A549 (cell line): ENCODE data around the gene RAPGEF2. TPM values are rescaled to one million over a fixed set of nuclear protein-coding genes. Genes with fewer than 3 reads are reported as not detected.

Experiments
- ATAC-seq, 2 experiments: fragments of 200-7000 bp in 1 of 2; fragments of >200 bp in 1 of 2; cut with Nextera tagmentation in 1 of 2; cut with Tn5 transposase in 1 of 2; 3 replicates each; pipeline versions ENCODE4 v1.8.0 to v1.9.1; 2018 to 2020; ENCODE audit warnings: mild to moderate bottlenecking in 1 of 2, moderate library complexity in 1 of 2
- CTCF ChIA-PET: fragments of 300-600 bp; sonication (Branson Sonifier 250); formaldehyde crosslinking; extraction: SDS; loops from one replicate; lab custom pipeline; 2021; ENCODE audit warnings: antibody characterized with exemption, inconsistent platforms; lab: Yijun Ruan, JAX
- POLR2A ChIA-PET: fragments of 350-600 bp; formaldehyde crosslinking; extraction: SDS; loops from one replicate; lab custom pipeline; 2021; ENCODE audit warnings: antibody characterized with exemption, inconsistent platforms; lab: Yijun Ruan, JAX
- DNase-seq, 2 experiments: peaks; one replicate each; pipeline versions ENCODE4 v3.0.0 to v3.0.0-alpha.2; 2011 to 2016; ENCODE audit warnings: low read depth in 1 of 2, low spot score in 1 of 2
- FAIRE-seq: peaks from 2 replicates; lab custom pipeline; 2011; peaks lifted over from hg19 to GRCh38; lab: Jason Lieb, UNC
- H3K27ac ChIP-seq, 2 experiments: fragments of >200 bp; sonication (Bioruptor Twin); formaldehyde crosslinking; 3 replicates each; pipeline ENCODE4 v1.5.1; 2016 to 2017
- H3K4me1 ChIP-seq: fragments of >200 bp; sonication (Bioruptor Twin); formaldehyde crosslinking; 3 replicates; pipeline ENCODE4 v1.6.1; 2016
- H3K4me2 ChIP-seq: fragments of >200 bp; sonication (Bioruptor Twin); formaldehyde crosslinking; 3 replicates; pipeline ENCODE4 v1.6.1; 2016
- H3K4me3 ChIP-seq: fragments of >200 bp; sonication (Bioruptor Twin); formaldehyde crosslinking; 3 replicates; pipeline ENCODE4 v1.5.1; 2016
- H3K9me3 ChIP-seq: fragments of >200 bp; sonication (Bioruptor Twin); formaldehyde crosslinking; 3 replicates; pipeline ENCODE4 v1.6.1; 2016
- CEBPB ChIP-seq, 2 experiments: fragments of >200 bp in 1 of 2; sonication (Bioruptor Twin) in 1 of 2; formaldehyde crosslinking in 1 of 2; IDR thresholded peaks; 2 replicates each; pipeline ENCODE4 v1.6.1; 2012 to 2016
- CHD4 ChIP-seq: fragments of 200-600 bp; sonication (generic); IDR thresholded peaks from 2 replicates; pipeline ENCODE4 v1.6.1; 2016; ENCODE audit warnings: antibody characterized with exemption, mild to moderate bottlenecking, borderline replicate concordance
- EHMT2 ChIP-seq: fragments of 200-600 bp; sonication (generic); IDR thresholded peaks from 2 replicates; pipeline ENCODE4 v1.6.1; 2016; ENCODE audit warnings: antibody characterized with exemption, low read depth, mild to moderate bottlenecking, moderate library complexity
- FOSB ChIP-seq: fragments of 250-450 bp; sonication (Bioruptor Pico); IDR thresholded peaks from 2 replicates; pipeline ENCODE4 v1.5.0; 2020; ENCODE audit warnings: mild to moderate bottlenecking, moderate library complexity
- GATA3 ChIP-seq: IDR thresholded peaks from 2 replicates; pipeline ENCODE4 v1.6.1; 2012; ENCODE audit warnings: borderline replicate concordance
- HOXA7 ChIP-seq: fragments of 250-450 bp; sonication (Bioruptor Pico); IDR thresholded peaks from 2 replicates; pipeline ENCODE4 v1.5.0; 2020; ENCODE audit warnings: mild to moderate bottlenecking, moderate library complexity
- HOXB13 ChIP-seq: fragments of 250-450 bp; sonication (Bioruptor Pico); IDR thresholded peaks from 2 replicates; pipeline ENCODE4 v1.5.0; 2020; ENCODE audit warnings: low read depth, mild to moderate bottlenecking, moderate library complexity
- JUNB ChIP-seq: fragments of >200 bp; sonication (Bioruptor Twin); formaldehyde crosslinking; IDR thresholded peaks from 2 replicates; pipeline ENCODE4 v1.6.1; 2016
- MAFK ChIP-seq: fragments of 450-650 bp; IDR thresholded peaks from 2 replicates; pipeline ENCODE4 v1.6.1; 2014; ENCODE audit not compliant: partially characterized antibody
- MYC ChIP-seq: IDR thresholded peaks from 2 replicates; pipeline ENCODE4 v1.6.1; 2012; ENCODE audit warnings: mild to moderate bottlenecking, inconsistent platforms, low read length, improper control_type of control experiment, borderline replicate concordance
- POLR2AphosphoS2 ChIP-seq: conservative IDR thresholded peaks from 2 replicates; pipeline ENCODE4 v1.6.1; 2012; ENCODE audit warnings: low read length, improper control_type of control experiment, inconsistent platforms
- RCOR1 ChIP-seq: fragments of 150-350 bp; IDR thresholded peaks from 2 replicates; pipeline ENCODE4 v1.6.1; 2014; ENCODE audit warnings: antibody characterized with exemption, low read length, low read depth
- SMC3 ChIP-seq: fragments of >200 bp; sonication (Bioruptor Twin); formaldehyde crosslinking; IDR thresholded peaks from 3 replicates; pipeline ENCODE4 v1.6.1; 2018; ENCODE audit warnings: inconsistent platforms
- TP53 ChIP-seq: fragments of 250-450 bp; sonication (Bioruptor Pico); IDR thresholded peaks from 2 replicates; pipeline ENCODE4 v1.5.0; 2021; ENCODE audit warnings: mild to moderate bottlenecking, moderate library complexity
- ZFP36 ChIP-seq: fragments of 450-650 bp; IDR thresholded peaks from 2 replicates; pipeline ENCODE4 v1.6.1; 2014; ENCODE audit warnings: borderline replicate concordance; ENCODE audit not compliant: partially characterized antibody
- ZNF302 ChIP-seq: fragments of 250-450 bp; sonication (Bioruptor Pico); IDR thresholded peaks from 2 replicates; pipeline ENCODE4 v1.9.0; 2021; ENCODE audit warnings: inconsistent platforms, mild to moderate bottlenecking, moderate library complexity
- WGBS: methylation state at CpG from one replicate; pipeline ENCODE4 v1.1.6; 2017; ENCODE audit errors: missing lambda C conversion rate; 5-methylcytosine and 5-hydroxymethylcytosine counted together
- polyA plus RNA-seq, 4 experiments: library from polyadenylated mRNA; depleted of rRNA in 3 of 4; stranded (reverse); fragments of >200 nt; fragmentation: RNase III in 1 of 4; extraction: RNeasy Plus Mini Kit Qiagen cat#74134 plus additional on column Dnase treatment in 1 of 4; gene quantifications; 2 replicates in 3 of 4; 3 replicates in 1 of 4; pipeline ENCODE4 v1.2.3, GENCODE V29; 2011 to 2017
- TF ChIP-seq, protein P1 (sequence below): fragments of 450-650 bp; IDR thresholded peaks from 2 replicates; pipeline ENCODE4 v1.6.1; 2014; ENCODE audit warnings: antibody characterized with exemption
- TF ChIP-seq, protein P2 (sequence below): fragments of >200 bp; sonication (Bioruptor Twin); formaldehyde crosslinking; IDR thresholded peaks from 2 replicates; pipeline ENCODE4 v1.6.1; 2016
- TF ChIP-seq, protein P3 (sequence below): fragments of 250-450 bp; sonication (Bioruptor Pico); IDR thresholded peaks from 2 replicates; pipeline ENCODE4 v1.5.0; 2021; ENCODE audit warnings: mild to moderate bottlenecking, moderate library complexity, borderline replicate concordance
- TF ChIP-seq, protein P4 (sequence below): fragments of 200-600 bp; sonication (generic); IDR thresholded peaks from 2 replicates; pipeline ENCODE4 v1.6.1; 2016; ENCODE audit warnings: antibody characterized with exemption, mild to moderate bottlenecking, moderate library complexity
- TF ChIP-seq, protein P5 (sequence below): fragments of >200 bp; sonication (Bioruptor Twin); formaldehyde crosslinking; IDR thresholded peaks from 3 replicates; pipeline ENCODE4 v1.5.1; 2016
- TF ChIP-seq, protein P6 (sequence below): IDR thresholded peaks from 2 replicates; pipeline ENCODE4 v1.6.1; 2012
- TF ChIP-seq, protein P7 (sequence below): fragments of 250-450 bp; sonication (Bioruptor Pico); IDR thresholded peaks from 2 replicates; pipeline ENCODE4 v1.5.0; 2020; ENCODE audit warnings: low read depth, mild to moderate bottlenecking, moderate library complexity

The RAPGEF2 gene
- polyA plus RNA-seq, 2 of the 4 experiments (the other 2 are of a cell fraction) = 10.7 to 31.8 TPM

DNA sequence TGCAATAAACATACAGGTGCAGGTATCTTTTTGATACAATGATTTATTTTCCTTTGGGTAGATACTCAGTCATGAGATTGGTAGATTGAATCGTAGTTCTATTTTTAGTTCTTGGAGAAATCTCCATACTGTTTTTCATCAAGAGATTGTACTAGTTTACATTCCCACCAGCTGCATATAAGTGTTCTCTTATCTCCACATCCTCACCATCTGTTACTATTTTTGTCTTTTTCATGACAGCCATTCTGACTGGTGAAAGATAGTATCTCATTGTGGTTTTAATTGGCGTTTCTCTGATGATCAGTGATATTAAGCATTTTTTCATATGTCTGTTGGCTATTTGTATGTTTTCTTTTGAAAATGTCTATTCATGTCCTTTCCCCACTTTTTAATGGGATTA lies 202.2 kb downstream of the RAPGEF2 start:
- POLR2A ChIA-PET = no interaction called here
- Histone ChIP-seq H3K9me3 (no peaks in the 10 kb centered on the region), H3K4me1 (no peaks in the 10 kb centered on the region), H3K4me3 (no peak overlapping the region), H3K27ac (no peak overlapping the region), H3K4me2 (no peak overlapping the region)
- TF ChIP-seq MYC (no peak), MAFK (no peak), RCOR1 (no peak), ZNF302 (no peak)
- DNase-seq (no peak), FAIRE-seq (no peak), ATAC-seq (no peak)
- 87% methylated on average over 2 of the region's 2 CpGs for WGBS
- CTCF ChIA-PET = no interaction called here

DNA sequence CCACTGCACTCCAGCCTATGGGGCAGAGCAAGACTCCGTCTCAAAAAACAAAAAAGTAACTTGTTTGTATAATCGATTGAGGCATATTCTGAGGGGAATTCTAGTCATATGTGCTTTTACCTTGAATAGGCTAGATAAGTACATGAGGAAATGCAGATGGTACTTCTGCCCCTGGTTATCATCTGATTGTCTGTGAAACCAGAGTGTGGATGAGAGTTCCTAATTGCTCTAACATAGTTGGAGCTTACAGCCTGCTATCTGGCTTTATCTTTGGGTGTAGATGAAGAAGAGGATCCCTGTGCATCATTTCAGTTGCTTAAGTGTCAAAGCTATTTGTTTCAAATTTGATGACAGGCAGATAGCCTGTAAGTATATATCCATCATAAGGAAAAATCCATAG lies 205.1 kb downstream of the RAPGEF2 start:
- Histone ChIP-seq H3K9me3 (no peaks in the 10 kb centered on the region), H3K4me1 (no peaks in the 10 kb centered on the region), H3K4me3 (no peak overlapping the region), H3K27ac (no peak overlapping the region), H3K4me2 (no peak overlapping the region)
- ChIA-PET CTCF (no interaction called here), POLR2A (no interaction called here)
- no peak for DNase-seq
- WGBS = 82% methylated on average over 2 of the region's 2 CpGs
- TF ChIP-seq MYC (no peak), TP53 (CRISPR knock-in tag) (no peak)
- ATAC-seq = no peak
- no peak for FAIRE-seq

DNA sequence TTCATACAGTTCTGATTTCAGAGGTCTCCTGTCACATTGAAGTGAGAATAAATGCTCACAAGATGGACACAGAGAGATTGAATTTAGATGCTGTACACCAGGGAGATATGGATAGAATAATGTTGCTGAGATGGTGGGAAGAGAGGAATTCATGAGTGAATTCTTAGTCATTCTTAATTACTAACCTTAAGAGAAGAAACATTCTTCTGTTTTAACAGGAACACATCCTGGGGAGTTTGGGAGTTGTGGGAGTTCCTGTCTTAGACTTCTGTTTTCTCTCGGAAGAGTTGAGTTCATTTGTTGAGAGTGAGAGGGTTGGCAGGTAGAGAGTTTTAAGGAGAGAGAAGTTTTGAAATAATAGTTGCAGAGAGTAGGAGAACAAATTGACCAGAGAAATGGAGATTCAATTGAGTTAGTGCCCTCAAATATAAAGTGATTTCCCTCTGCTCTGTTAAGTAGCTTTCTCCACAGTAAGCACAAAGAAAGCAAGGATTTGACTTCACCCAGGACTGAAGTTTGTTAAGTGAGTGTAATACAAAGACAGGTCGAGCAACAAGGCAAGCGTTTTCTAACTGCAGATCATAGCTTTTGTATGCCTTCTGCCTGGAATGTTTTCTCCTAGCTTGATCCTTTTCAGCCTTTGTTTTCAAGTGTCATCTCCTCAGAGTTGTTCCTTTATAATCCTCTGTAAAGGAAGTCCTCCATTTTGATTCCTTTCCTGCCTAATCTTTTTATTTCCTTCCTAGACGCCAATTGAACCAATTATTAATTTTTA lies 205.9 kb downstream of the RAPGEF2 start:
- Histone ChIP-seq H3K4me1 (no peaks in the 10 kb centered on the region), H3K9me3 (no peaks in the 10 kb centered on the region), H3K27ac (no peak overlapping the region), H3K4me2 (no peak overlapping the region), H3K4me3 (no peak overlapping the region)
- TF ChIP-seq CHD4 = no peak
- TF ChIP-seq, protein P1, sequence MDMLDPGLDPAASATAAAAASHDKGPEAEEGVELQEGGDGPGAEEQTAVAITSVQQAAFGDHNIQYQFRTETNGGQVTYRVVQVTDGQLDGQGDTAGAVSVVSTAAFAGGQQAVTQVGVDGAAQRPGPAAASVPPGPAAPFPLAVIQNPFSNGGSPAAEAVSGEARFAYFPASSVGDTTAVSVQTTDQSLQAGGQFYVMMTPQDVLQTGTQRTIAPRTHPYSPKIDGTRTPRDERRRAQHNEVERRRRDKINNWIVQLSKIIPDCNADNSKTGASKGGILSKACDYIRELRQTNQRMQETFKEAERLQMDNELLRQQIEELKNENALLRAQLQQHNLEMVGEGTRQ = no peak
- TF ChIP-seq FOSB (CRISPR knock-in tag) = no peak
- TF ChIP-seq, protein P2, sequence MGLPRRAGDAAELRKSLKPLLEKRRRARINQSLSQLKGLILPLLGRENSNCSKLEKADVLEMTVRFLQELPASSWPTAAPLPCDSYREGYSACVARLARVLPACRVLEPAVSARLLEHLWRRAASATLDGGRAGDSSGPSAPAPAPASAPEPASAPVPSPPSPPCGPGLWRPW = no peak
- TF ChIP-seq POLR2AphosphoS2 = no peak
- no peak for TF ChIP-seq MAFK
- TF ChIP-seq SMC3 = no peak
- TF ChIP-seq, protein P3, sequence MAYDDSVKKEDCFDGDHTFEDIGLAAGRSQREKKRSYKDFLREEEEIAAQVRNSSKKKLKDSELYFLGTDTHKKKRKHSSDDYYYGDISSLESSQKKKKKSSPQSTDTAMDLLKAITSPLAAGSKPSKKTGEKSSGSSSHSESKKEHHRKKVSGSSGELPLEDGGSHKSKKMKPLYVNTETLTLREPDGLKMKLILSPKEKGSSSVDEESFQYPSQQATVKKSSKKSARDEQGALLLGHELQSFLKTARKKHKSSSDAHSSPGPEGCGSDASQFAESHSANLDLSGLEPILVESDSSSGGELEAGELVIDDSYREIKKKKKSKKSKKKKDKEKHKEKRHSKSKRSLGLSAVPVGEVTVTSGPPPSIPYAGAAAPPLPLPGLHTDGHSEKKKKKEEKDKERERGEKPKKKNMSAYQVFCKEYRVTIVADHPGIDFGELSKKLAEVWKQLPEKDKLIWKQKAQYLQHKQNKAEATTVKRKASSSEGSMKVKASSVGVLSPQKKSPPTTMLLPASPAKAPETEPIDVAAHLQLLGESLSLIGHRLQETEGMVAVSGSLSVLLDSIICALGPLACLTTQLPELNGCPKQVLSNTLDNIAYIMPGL (CRISPR knock-in tag) = no peak
- TF ChIP-seq JUNB = no peak
- TF ChIP-seq, protein P4, sequence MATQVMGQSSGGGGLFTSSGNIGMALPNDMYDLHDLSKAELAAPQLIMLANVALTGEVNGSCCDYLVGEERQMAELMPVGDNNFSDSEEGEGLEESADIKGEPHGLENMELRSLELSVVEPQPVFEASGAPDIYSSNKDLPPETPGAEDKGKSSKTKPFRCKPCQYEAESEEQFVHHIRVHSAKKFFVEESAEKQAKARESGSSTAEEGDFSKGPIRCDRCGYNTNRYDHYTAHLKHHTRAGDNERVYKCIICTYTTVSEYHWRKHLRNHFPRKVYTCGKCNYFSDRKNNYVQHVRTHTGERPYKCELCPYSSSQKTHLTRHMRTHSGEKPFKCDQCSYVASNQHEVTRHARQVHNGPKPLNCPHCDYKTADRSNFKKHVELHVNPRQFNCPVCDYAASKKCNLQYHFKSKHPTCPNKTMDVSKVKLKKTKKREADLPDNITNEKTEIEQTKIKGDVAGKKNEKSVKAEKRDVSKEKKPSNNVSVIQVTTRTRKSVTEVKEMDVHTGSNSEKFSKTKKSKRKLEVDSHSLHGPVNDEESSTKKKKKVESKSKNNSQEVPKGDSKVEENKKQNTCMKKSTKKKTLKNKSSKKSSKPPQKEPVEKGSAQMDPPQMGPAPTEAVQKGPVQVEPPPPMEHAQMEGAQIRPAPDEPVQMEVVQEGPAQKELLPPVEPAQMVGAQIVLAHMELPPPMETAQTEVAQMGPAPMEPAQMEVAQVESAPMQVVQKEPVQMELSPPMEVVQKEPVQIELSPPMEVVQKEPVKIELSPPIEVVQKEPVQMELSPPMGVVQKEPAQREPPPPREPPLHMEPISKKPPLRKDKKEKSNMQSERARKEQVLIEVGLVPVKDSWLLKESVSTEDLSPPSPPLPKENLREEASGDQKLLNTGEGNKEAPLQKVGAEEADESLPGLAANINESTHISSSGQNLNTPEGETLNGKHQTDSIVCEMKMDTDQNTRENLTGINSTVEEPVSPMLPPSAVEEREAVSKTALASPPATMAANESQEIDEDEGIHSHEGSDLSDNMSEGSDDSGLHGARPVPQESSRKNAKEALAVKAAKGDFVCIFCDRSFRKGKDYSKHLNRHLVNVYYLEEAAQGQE = no peak
- TF ChIP-seq, protein P5, sequence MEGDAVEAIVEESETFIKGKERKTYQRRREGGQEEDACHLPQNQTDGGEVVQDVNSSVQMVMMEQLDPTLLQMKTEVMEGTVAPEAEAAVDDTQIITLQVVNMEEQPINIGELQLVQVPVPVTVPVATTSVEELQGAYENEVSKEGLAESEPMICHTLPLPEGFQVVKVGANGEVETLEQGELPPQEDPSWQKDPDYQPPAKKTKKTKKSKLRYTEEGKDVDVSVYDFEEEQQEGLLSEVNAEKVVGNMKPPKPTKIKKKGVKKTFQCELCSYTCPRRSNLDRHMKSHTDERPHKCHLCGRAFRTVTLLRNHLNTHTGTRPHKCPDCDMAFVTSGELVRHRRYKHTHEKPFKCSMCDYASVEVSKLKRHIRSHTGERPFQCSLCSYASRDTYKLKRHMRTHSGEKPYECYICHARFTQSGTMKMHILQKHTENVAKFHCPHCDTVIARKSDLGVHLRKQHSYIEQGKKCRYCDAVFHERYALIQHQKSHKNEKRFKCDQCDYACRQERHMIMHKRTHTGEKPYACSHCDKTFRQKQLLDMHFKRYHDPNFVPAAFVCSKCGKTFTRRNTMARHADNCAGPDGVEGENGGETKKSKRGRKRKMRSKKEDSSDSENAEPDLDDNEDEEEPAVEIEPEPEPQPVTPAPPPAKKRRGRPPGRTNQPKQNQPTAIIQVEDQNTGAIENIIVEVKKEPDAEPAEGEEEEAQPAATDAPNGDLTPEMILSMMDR = no peak
- TF ChIP-seq EHMT2 = no peak
- TF ChIP-seq, protein P6, sequence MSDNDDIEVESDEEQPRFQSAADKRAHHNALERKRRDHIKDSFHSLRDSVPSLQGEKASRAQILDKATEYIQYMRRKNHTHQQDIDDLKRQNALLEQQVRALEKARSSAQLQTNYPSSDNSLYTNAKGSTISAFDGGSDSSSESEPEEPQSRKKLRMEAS = no peak
- TF ChIP-seq GATA3 = no peak
- no peak for TF ChIP-seq ZFP36
- TF ChIP-seq, protein P7, sequence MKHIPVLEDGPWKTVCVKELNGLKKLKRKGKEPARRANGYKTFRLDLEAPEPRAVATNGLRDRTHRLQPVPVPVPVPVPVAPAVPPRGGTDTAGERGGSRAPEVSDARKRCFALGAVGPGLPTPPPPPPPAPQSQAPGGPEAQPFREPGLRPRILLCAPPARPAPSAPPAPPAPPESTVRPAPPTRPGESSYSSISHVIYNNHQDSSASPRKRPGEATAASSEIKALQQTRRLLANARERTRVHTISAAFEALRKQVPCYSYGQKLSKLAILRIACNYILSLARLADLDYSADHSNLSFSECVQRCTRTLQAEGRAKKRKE (CRISPR knock-in tag) = no peak
- no peak for TF ChIP-seq CEBPB (IDR thresholded peaks at IDR 0.05)
- no peak for TF ChIP-seq HOXA7 (CRISPR knock-in tag)
- no peak for TF ChIP-seq HOXB13 (CRISPR knock-in tag)
- no peak for TF ChIP-seq RCOR1
- FAIRE-seq (no peak), DNase-seq (no peak), ATAC-seq (no peak)
- 80% methylated on average over 4 of the region's 4 CpGs for WGBS
- ChIA-PET POLR2A (no interaction called here), CTCF (no interaction called here)
